ENCODE results near the gene SMARCC2. TPM values are rescaled to one million over a fixed set of nuclear protein-coding genes. Genes with fewer than 3 reads are reported as not detected.
A peak's percentile ranks its signal among the peaks of the same experiment; 100 is the strongest.

The SMARCC2 gene
- total and polyA plus RNA-seq, 2 donors (not counting 1 experiment from before 2014, with no cell fraction given): 60.2 to 70.8 TPM

DNA sequence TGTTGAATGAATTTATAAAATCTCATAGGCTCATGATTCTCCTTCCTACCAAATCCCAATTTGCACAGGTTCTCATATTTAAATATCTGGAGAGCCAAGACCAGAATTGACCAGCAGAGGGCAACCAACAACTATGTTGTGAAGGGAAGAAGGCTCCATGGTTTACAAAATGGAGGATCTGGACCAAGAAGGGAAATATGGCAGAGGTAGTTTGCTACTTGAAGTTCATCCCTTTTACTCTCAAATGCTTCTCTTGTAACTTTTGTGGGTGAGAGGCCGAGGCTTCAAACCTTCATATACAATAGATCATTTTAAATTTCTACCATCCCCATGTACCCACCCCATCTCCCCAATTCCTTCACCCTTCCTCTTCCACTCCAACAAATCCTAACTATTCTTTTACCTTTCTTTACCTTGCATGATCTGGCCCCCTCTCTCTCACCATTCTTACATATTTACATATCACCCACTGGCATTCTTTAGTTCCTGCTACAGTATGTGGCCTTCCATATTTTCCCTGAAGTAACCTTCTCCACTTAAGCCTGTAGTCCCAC is 3.8 kb upstream of the SMARCC2 start:
- H3K4me2 ChIP-seq (ENCODE audit: extremely low read depth, insufficient read depth, low read length): no peak overlapping the region
- no peaks in the 10 kb centered on the region for H4K20me1 ChIP-seq (ENCODE audit: control insufficient read depth, extremely low read depth, insufficient read depth, low read length)
- H3K27ac ChIP-seq (ENCODE audit: insufficient read depth, low read length): no peak overlapping the region
- H3K9me3 ChIP-seq (ENCODE audit: control insufficient read depth, insufficient read depth, low read depth, low read length): no peaks in the 10 kb centered on the region
- H3K27me3 ChIP-seq (ENCODE audit: control insufficient read depth, insufficient read depth, low read length): no peaks in the 10 kb centered on the region
- H3K36me3 ChIP-seq (ENCODE audit: control insufficient read depth, insufficient read depth, low read length): no peaks in the 10 kb centered on the region
- H3K4me1 ChIP-seq (ENCODE audit: control insufficient read depth, extremely low read depth, insufficient read depth, low read length): peaks cover 4% of the 10 kb centered on the region
- TF ChIP-seq EZH2 (IDR thresholded peaks at IDR 0.05; ENCODE audit: low read length, missing control alignments): no peak
- TF ChIP-seq, protein P1, sequence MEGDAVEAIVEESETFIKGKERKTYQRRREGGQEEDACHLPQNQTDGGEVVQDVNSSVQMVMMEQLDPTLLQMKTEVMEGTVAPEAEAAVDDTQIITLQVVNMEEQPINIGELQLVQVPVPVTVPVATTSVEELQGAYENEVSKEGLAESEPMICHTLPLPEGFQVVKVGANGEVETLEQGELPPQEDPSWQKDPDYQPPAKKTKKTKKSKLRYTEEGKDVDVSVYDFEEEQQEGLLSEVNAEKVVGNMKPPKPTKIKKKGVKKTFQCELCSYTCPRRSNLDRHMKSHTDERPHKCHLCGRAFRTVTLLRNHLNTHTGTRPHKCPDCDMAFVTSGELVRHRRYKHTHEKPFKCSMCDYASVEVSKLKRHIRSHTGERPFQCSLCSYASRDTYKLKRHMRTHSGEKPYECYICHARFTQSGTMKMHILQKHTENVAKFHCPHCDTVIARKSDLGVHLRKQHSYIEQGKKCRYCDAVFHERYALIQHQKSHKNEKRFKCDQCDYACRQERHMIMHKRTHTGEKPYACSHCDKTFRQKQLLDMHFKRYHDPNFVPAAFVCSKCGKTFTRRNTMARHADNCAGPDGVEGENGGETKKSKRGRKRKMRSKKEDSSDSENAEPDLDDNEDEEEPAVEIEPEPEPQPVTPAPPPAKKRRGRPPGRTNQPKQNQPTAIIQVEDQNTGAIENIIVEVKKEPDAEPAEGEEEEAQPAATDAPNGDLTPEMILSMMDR (conservative IDR thresholded peaks at IDR 0.05 in 1 of 2, IDR thresholded peaks at IDR 0.05 in 1 of 2; ENCODE audit: low read depth in 1 of 2, low read length in 2 of 2): peak; percentile 82 to 86
- no peak overlapping the region for H3K4me3 ChIP-seq (replicated peaks in 1 of 4; ENCODE audit: control extremely low read depth in 1 of 4, insufficient read depth in 1 of 4, low read depth in 3 of 4, low read length in 4 of 4)
- peak overlapping the region; percentile 85 for H2AFZ ChIP-seq (ENCODE audit: low read length)
- peak; percentile 75 to 91 for DNase-seq (ENCODE audit: low read depth in 2 of 2)
- peaks cover 10% of the 10 kb centered on the region for H3K79me2 ChIP-seq (ENCODE audit: control insufficient read depth, insufficient read depth, low read length)
- H3K9ac ChIP-seq (ENCODE audit: insufficient read depth, low read length): no peak overlapping the region

DNA sequence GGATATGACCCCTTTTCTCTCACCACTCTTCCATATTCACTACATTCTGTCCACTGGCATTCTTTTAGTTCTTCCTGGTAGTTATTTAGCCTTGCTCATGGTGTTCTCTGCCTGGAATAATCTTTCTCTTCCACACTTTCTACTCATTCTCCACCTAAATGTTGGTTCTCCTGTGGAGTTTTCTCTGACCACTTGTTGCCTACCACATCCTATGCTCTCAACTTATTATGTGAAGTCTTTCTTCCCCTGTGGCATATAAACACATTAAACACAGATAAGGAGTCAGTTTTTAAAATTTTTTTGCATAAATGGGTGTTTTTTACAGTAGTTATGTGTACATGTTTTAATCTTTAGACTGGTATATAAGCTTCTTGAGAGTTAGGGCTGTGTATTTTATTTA is 3.3 kb upstream of the SMARCC2 start:
- Histone ChIP-seq H3K4me3 (replicated peaks in 1 of 4; ENCODE audit: control extremely low read depth in 1 of 4, insufficient read depth in 1 of 4, low read depth in 3 of 4, low read length in 4 of 4) (no peak overlapping the region), H3K4me2 (ENCODE audit: extremely low read depth, insufficient read depth, low read length) (no peak overlapping the region), H3K9me3 (ENCODE audit: control insufficient read depth, insufficient read depth, low read depth, low read length) (no peaks in the 10 kb centered on the region), H3K4me1 (ENCODE audit: control insufficient read depth, extremely low read depth, insufficient read depth, low read length) (peaks cover 4% of the 10 kb centered on the region), H2AFZ (ENCODE audit: low read length) (peak overlapping the region; percentile 13), H3K36me3 (ENCODE audit: control insufficient read depth, insufficient read depth, low read length) (no peaks in the 10 kb centered on the region), H3K79me2 (ENCODE audit: control insufficient read depth, insufficient read depth, low read length) (peaks cover 15% of the 10 kb centered on the region), H3K27ac (ENCODE audit: insufficient read depth, low read length) (no peak overlapping the region), H3K27me3 (ENCODE audit: control insufficient read depth, insufficient read depth, low read length) (no peaks in the 10 kb centered on the region), H3K9ac (ENCODE audit: insufficient read depth, low read length) (no peak overlapping the region), H4K20me1 (ENCODE audit: control insufficient read depth, extremely low read depth, insufficient read depth, low read length) (no peaks in the 10 kb centered on the region)
- TF ChIP-seq, protein P1 (conservative IDR thresholded peaks at IDR 0.05 in 1 of 2, IDR thresholded peaks at IDR 0.05 in 1 of 2; ENCODE audit: low read depth in 1 of 2, low read length in 2 of 2): no peak
- TF ChIP-seq EZH2 (IDR thresholded peaks at IDR 0.05; ENCODE audit: low read length, missing control alignments): no peak
- DNase-seq (ENCODE audit: low read depth in 2 of 2): no peak

DNA sequence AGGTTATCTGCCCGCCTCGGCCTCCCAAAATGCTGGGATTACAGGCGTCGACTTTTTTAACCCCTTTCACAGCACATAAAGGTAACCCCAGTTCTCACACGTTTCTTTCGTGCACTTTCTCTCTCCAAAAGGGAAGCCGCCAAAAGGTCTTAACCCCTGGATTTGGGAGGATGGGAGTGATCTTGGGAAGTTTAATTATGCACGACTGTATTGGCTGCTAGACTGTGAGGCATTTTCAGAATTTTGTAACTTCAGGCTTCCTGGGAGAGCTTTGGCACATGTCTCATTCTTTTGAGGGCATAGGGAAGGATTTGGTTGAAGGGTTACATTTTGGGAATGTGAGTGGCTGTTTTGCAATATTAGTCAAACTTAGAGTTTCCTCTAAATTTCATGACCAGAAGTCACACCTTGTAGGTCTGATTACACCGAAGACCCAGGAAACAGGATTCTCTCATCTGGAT is 1.4 kb upstream of the SMARCC2 start:
- peaks cover 30% of the 10 kb centered on the region for H3K79me2 ChIP-seq (ENCODE audit: control insufficient read depth, insufficient read depth, low read length)
- peak overlapping the region in 2 of 4 experiments; percentile 90 to 91 for H3K4me3 ChIP-seq (replicated peaks in 1 of 4; ENCODE audit: control extremely low read depth in 1 of 4, insufficient read depth in 1 of 4, low read depth in 3 of 4, low read length in 4 of 4)
- TF ChIP-seq, protein P1 (conservative IDR thresholded peaks at IDR 0.05 in 1 of 2, IDR thresholded peaks at IDR 0.05 in 1 of 2; ENCODE audit: low read depth in 1 of 2, low read length in 2 of 2): no peak
- no peak for TF ChIP-seq EZH2 (IDR thresholded peaks at IDR 0.05; ENCODE audit: low read length, missing control alignments)
- H3K36me3 ChIP-seq (ENCODE audit: control insufficient read depth, insufficient read depth, low read length): no peaks in the 10 kb centered on the region
- no peaks in the 10 kb centered on the region for H3K9me3 ChIP-seq (ENCODE audit: control insufficient read depth, insufficient read depth, low read depth, low read length)
- H3K9ac ChIP-seq (ENCODE audit: insufficient read depth, low read length): no peak overlapping the region
- DNase-seq (ENCODE audit: low read depth in 2 of 2): peak in 1 of 2 donors; percentile 21
- H3K4me2 ChIP-seq (ENCODE audit: extremely low read depth, insufficient read depth, low read length): peak overlapping the region; percentile 32
- no peaks in the 10 kb centered on the region for H3K27me3 ChIP-seq (ENCODE audit: control insufficient read depth, insufficient read depth, low read length)
- peak overlapping the region; percentile 30 for H2AFZ ChIP-seq (ENCODE audit: low read length)
- peaks cover 5% of the 10 kb centered on the region for H3K4me1 ChIP-seq (ENCODE audit: control insufficient read depth, extremely low read depth, insufficient read depth, low read length)
- H4K20me1 ChIP-seq (ENCODE audit: control insufficient read depth, extremely low read depth, insufficient read depth, low read length): no peaks in the 10 kb centered on the region
- H3K27ac ChIP-seq (ENCODE audit: insufficient read depth, low read length): no peak overlapping the region

All from fibroblast of lung (primary cell).